ENCODE data around the gene IMMP2L. TPM values are rescaled to one million over a fixed set of nuclear protein-coding genes. Genes with fewer than 3 reads are reported as not detected.
A peak's percentile ranks its signal among the peaks of the same experiment; 100 is the strongest.

The IMMP2L gene
- total and polyA plus RNA-seq, 2 of the 13 experiments (the other 11 are each of a cell fraction or from before 2014, with no cell fraction given), result 7.8 to 16.9 TPM

- TF ChIP-seq TRIM22 (IDR thresholded peaks at IDR 0.05) (no peak), SKI (IDR thresholded peaks at IDR 0.05; ENCODE audit: partially characterized antibody) (peak; percentile 70), ZZZ3 (CRISPR knock-in tag; IDR thresholded peaks at IDR 0.05; ENCODE audit: borderline replicate concordance) (no peak), BCL6 (CRISPR knock-in tag; IDR thresholded peaks at IDR 0.05) (0 out of 2 replicates have a peak, but pooled peaks have one; percentile 11), RXRB (CRISPR knock-in tag; IDR thresholded peaks at IDR 0.05; ENCODE audit: borderline replicate concordance) (peak; percentile 44; the same call in 1 of the 2 replicates), HDAC2 (CRISPR knock-in tag; IDR thresholded peaks at IDR 0.05) (no peak), CEBPB (IDR thresholded peaks at IDR 0.05; ENCODE audit: borderline replicate concordance, low read depth, low read length) (0 out of 2 replicates have a peak, but pooled peaks have one; percentile 12), ZMAT3 (CRISPR knock-in tag; conservative IDR thresholded peaks at IDR 0.05) (no peak), NR2F6 (IDR thresholded peaks at IDR 0.05) (0 out of 2 replicates have a peak, but pooled peaks have one; percentile 28), NR2F6 (CRISPR knock-in tag; IDR thresholded peaks at IDR 0.05) (peak; percentile 29; the same call in 1 of the 2 replicates), ZNF605 (CRISPR knock-in tag; IDR thresholded peaks at IDR 0.05) (no peak), PPARG (CRISPR knock-in tag; conservative IDR thresholded peaks at IDR 0.05) (peak; percentile 89), NR2F1 (CRISPR knock-in tag; IDR thresholded peaks at IDR 0.05) (peak; percentile 57 to 69; a peak in 3 of 4 replicates), PHF21A (CRISPR knock-in tag; IDR thresholded peaks at IDR 0.05) (0 out of 2 replicates have a peak, but pooled peaks have one; percentile 21), ATRX (CRISPR knock-in tag; IDR thresholded peaks at IDR 0.05; ENCODE audit: borderline replicate concordance) (no peak), RARA (CRISPR knock-in tag; IDR thresholded peaks at IDR 0.05) (peak; percentile 58; the same call in 1 of the 2 replicates)
- H3K9ac ChIP-seq (ENCODE audit: insufficient read depth, low read depth, low read length), result no peak overlapping the region
- WGBS (ENCODE audit: low lambda C conversion rate), result 33% methylated on average over 5 of the region's 5 CpGs
- DNase-seq (ENCODE audit: low spot score), result peak; percentile 3
- no peak overlapping the region for H3K4me3 ChIP-seq (replicated peaks in 1 of 3; ENCODE audit: insufficient read depth in 1 of 3, low read depth in 2 of 3, low read length in 3 of 3)
- H3K79me2 ChIP-seq (ENCODE audit: insufficient read depth, low read length), result no peaks in the 10 kb centered on the region
- H3K9me3 ChIP-seq (ENCODE audit: low read length), result no peaks in the 10 kb centered on the region
- intact Hi-C loops (cut with micrococcal nuclease; ENCODE audit: unreplicated experiment), result loop anchor here (10.0 kb wide), 1 partner anchor 264 kb away; the partner anchor contains the start of gene LRRN3
- no peaks in the 10 kb centered on the region for H3K27me3 ChIP-seq (ENCODE audit: control insufficient read depth in 1 of 2, insufficient read depth in 2 of 2, low read length in 2 of 2)
- H3K4me2 ChIP-seq (ENCODE audit: low read depth, low read length), result no peak overlapping the region
- ChIA-PET POLR2A (no interaction called here), CTCF (ENCODE audit: low intra/inter-chr PET ratio, low total read pairs) (no interaction called here)
- H2AFZ ChIP-seq (ENCODE audit: low read length), result no peak overlapping the region
- no TSS peak for BruUV-seq (replicated peaks)
- FAIRE-seq, result peak; percentile 64
- in situ Hi-C loops (cut with HindIII; ENCODE audit: extremely low pct_ligation_motif_present, low pct_unique_long_range_greater_than_20kb), result no loop called here
- H3K36me3 ChIP-seq (replicated peaks in 1 of 2; ENCODE audit: control insufficient read depth in 1 of 2, insufficient read depth in 2 of 2, low read length in 2 of 2), result no peaks in the 10 kb centered on the region
- peak; percentile 86 for ATAC-seq
- no peak overlapping the region for H3K27ac ChIP-seq (ENCODE audit: extremely low read length, insufficient read depth, low read length)
- H4K20me1 ChIP-seq (ENCODE audit: insufficient read depth, low read length), result no peaks in the 10 kb centered on the region
- peaks cover 30% of the 10 kb centered on the region for H3K4me1 ChIP-seq (ENCODE audit: insufficient read depth, low read length)
Observed at GRCh38 chr7:110830778-110831177, 731.5 kb downstream of the IMMP2L start.

Measured in HepG2 (cell line).